Muscle of leg (tissue), 11 donors: ENCODE results near the gene TCHHL1. TPM values are rescaled to one million over a fixed set of nuclear protein-coding genes. Genes with fewer than 3 reads are reported as not detected.
"Not testable (repeated sequence)": the region's sequence is repeated elsewhere in the genome, so short reads cannot be mapped to it uniquely, and the experiment has no call there.

Source experiments
- DNase-seq: peaks from one replicate; pipeline ENCODE4 v3.0.0; 2013
- H3K27ac ChIP-seq: one replicate; pipeline ENCODE4 v1.5.1; 2013; ENCODE audit warnings: mild to moderate bottlenecking, low read length, control low read depth
- H3K27me3 ChIP-seq: one replicate; pipeline ENCODE4 v1.6.1; 2013; ENCODE audit warnings: low read length; ENCODE audit not compliant: control insufficient read depth, insufficient read depth
- H3K36me3 ChIP-seq: one replicate; pipeline ENCODE4 v1.6.1; 2013; ENCODE audit warnings: low read length; ENCODE audit not compliant: control insufficient read depth, insufficient read depth
- H3K4me1 ChIP-seq: one replicate; pipeline ENCODE4 v1.6.1; 2013; ENCODE audit warnings: low read length; ENCODE audit not compliant: control insufficient read depth, insufficient read depth
- H3K4me3 ChIP-seq: one replicate; pipeline ENCODE4 v1.5.1; 2013; ENCODE audit warnings: low read length, control low read depth
- H3K9me3 ChIP-seq: replicated peaks from 2 replicates; pipeline ENCODE4 v1.6.1; 2013; ENCODE audit warnings: low read depth, low read length; ENCODE audit not compliant: control insufficient read depth
- WGBS: methylation state at CpG from one replicate; pipeline ENCODE4 v1.1.5; 2013; ENCODE audit warnings: missing lambda C conversion rate; ENCODE audit not compliant: insufficient coverage; 5-methylcytosine and 5-hydroxymethylcytosine counted together
- polyA plus RNA-seq, 8 donors: library from polyadenylated mRNA; unstranded; fragments of 120-200 nt; gene quantifications; one replicate each; pipeline versions ENCODE4 v1.2.1 to v1.2.3, GENCODE V29; 2013; ENCODE audit warnings: inconsistent platforms in 1 of 8, low replicate concordance in 1 of 8; ENCODE audit not compliant: insufficient read length in 8 of 8, insufficient read depth in 1 of 8
- total RNA-seq: library from RNA; stranded (reverse); fragments of 120-200 nt; gene quantifications from one replicate; pipeline ENCODE4 v1.2.4, GENCODE V29; 2013

Gene TCHHL1
- total and polyA plus RNA-seq, 9 donors, result not detected

- H3K9me3 ChIP-seq, result no peaks in the 10 kb centered on the region
- WGBS, result 65% methylated on average over 2 of the region's 3 CpGs
These were observed 8.1 kb upstream of the TCHHL1 start for GRCh38 chr1:152096931-152097330.

GRCh38 chr1:152086760-152087159, 2.1 kb downstream of the TCHHL1 start:
- Histone ChIP-seq H3K27ac (no peak overlapping the region), H3K4me3 (no peak overlapping the region), H3K27me3 (peaks cover 2% of the 10 kb centered on the region), H3K9me3 (no peaks in the 10 kb centered on the region), H3K36me3 (no peaks in the 10 kb centered on the region), H3K4me1 (no peaks in the 10 kb centered on the region)
- no peak for DNase-seq

More at GRCh38 chr1:152096931-152097330, 8.1 kb upstream of the TCHHL1 start:
- Histone ChIP-seq H3K4me1 (no peaks in the 10 kb centered on the region), H3K27me3 (no peaks in the 10 kb centered on the region), H3K27ac (no peak overlapping the region), H3K4me3 (no peak overlapping the region), H3K36me3 (no peaks in the 10 kb centered on the region)
- no peak for DNase-seq

GRCh38 chr1:152084853-152085252, 4.0 kb downstream of the TCHHL1 start:
- no peak for DNase-seq
- H3K27ac ChIP-seq, result no peak overlapping the region
- H3K4me3 ChIP-seq, result no peak overlapping the region
- H3K27me3 ChIP-seq, result peaks cover 2% of the 10 kb centered on the region
- H3K36me3 ChIP-seq, result no peaks in the 10 kb centered on the region
- H3K4me1 ChIP-seq, result no peaks in the 10 kb centered on the region
- WGBS, result 36% methylated on average over 1 of the region's 1 CpG
- H3K9me3 ChIP-seq, result no peaks in the 10 kb centered on the region

GRCh38 chr1:152081026-152081425, 7.8 kb downstream of the TCHHL1 start:
- not testable (repeated sequence) for DNase-seq, H3K4me1 ChIP-seq, H3K36me3 ChIP-seq, H3K9me3 ChIP-seq, H3K27me3 ChIP-seq, H3K4me3 ChIP-seq, H3K27ac ChIP-seq
- 96% methylated on average over 14 of the region's 17 CpGs for whole genome bisulfite sequencing

- DNase-seq, H3K4me3 ChIP-seq, H3K27ac ChIP-seq, H3K36me3 ChIP-seq, H3K4me1 ChIP-seq, H3K9me3 ChIP-seq, H3K27me3 ChIP-seq: not testable (repeated sequence)
- WGBS, result 95% methylated on average over 13 of the region's 17 CpGs
These were observed 8.4 kb downstream of the TCHHL1 start for GRCh38 chr1:152080494-152080893.

- DNase-seq, result no peak
- H3K4me3 ChIP-seq, result no peak overlapping the region
- no peak overlapping the region for H3K27ac ChIP-seq
- 92% methylated on average over 19 of the region's 24 CpGs for WGBS
- no peaks in the 10 kb centered on the region for H3K27me3 ChIP-seq
- no peaks in the 10 kb centered on the region for H3K9me3 ChIP-seq
- H3K36me3 ChIP-seq, result no peaks in the 10 kb centered on the region
- H3K4me1 ChIP-seq, result no peaks in the 10 kb centered on the region
These were observed 9.9 kb downstream of the TCHHL1 start for GRCh38 chr1:152078831-152079441.

- Histone ChIP-seq H3K27ac (no peak overlapping the region), H3K36me3 (no peaks in the 10 kb centered on the region), H3K9me3 (no peaks in the 10 kb centered on the region), H3K27me3 (peaks cover 12% of the 10 kb centered on the region), H3K4me3 (no peak overlapping the region), H3K4me1 (no peaks in the 10 kb centered on the region)
- 69% methylated on average over 2 of the region's 3 CpGs for WGBS
- no peak for DNase-seq
These were observed 16.6 kb downstream of the TCHHL1 start for GRCh38 chr1:152072311-152072710.

- Histone ChIP-seq H3K9me3 (no peaks in the 10 kb centered on the region), H3K27me3 (peaks cover 12% of the 10 kb centered on the region), H3K36me3 (no peaks in the 10 kb centered on the region), H3K27ac (no peak overlapping the region), H3K4me1 (no peaks in the 10 kb centered on the region), H3K4me3 (no peak overlapping the region)
- DNase-seq, result no peak
- WGBS, result 70% methylated on average over 3 of the region's 3 CpGs
These were observed 17.7 kb downstream of the TCHHL1 start for GRCh38 chr1:152071123-152071522.

GRCh38 chr1:152067929-152068328, 20.9 kb downstream of the TCHHL1 start:
- no peaks in the 10 kb centered on the region for H3K9me3 ChIP-seq
- no peak overlapping the region for H3K4me3 ChIP-seq
- H3K27me3 ChIP-seq, result peaks cover 10% of the 10 kb centered on the region
- H3K36me3 ChIP-seq, result no peaks in the 10 kb centered on the region
- no peak for DNase-seq
- no peak overlapping the region for H3K27ac ChIP-seq
- H3K4me1 ChIP-seq, result no peaks in the 10 kb centered on the region
- no CpG with 5 or more reads among the region's 1 CpG for WGBS

GRCh38 chr1:152067150-152067549, 21.7 kb downstream of the TCHHL1 start:
- Histone ChIP-seq H3K36me3 (no peaks in the 10 kb centered on the region), H3K27ac (no peak overlapping the region), H3K27me3 (peaks cover 6% of the 10 kb centered on the region), H3K4me1 (no peaks in the 10 kb centered on the region), H3K4me3 (no peak overlapping the region), H3K9me3 (no peaks in the 10 kb centered on the region)
- DNase-seq, result no peak

GRCh38 chr1:152061952-152062351, 26.9 kb downstream of the TCHHL1 start:
- Histone ChIP-seq H3K4me3 (no peak overlapping the region), H3K36me3 (no peaks in the 10 kb centered on the region), H3K27ac (no peak overlapping the region), H3K9me3 (no peaks in the 10 kb centered on the region), H3K27me3 (no peaks in the 10 kb centered on the region), H3K4me1 (no peaks in the 10 kb centered on the region)
- DNase-seq, result no peak
